Activated T-cell treated with anti-CD3 and anti-CD28 coated beads, Interleukin-2, amount 50 U/mL, for 1 hour (primary cell): ENCODE data around the gene KIF26B.
"Not testable (repeated sequence)": the region's sequence is repeated elsewhere in the genome, so short reads cannot be mapped to it uniquely, and the experiment has no call there.

Experiments used
- DNase-seq: peaks from one replicate; pipeline ENCODE4 v3.0.0-alpha.2; 2020

The KIF26B gene

GRCh38 chr1:245728035-245728434 is 573.2 kb downstream of the KIF26B start:
- not testable (repeated sequence) for DNase-seq

GRCh38 chr1:245730801-245731200 is 576.0 kb downstream of the KIF26B start:
- DNase-seq = no peak

DNA sequence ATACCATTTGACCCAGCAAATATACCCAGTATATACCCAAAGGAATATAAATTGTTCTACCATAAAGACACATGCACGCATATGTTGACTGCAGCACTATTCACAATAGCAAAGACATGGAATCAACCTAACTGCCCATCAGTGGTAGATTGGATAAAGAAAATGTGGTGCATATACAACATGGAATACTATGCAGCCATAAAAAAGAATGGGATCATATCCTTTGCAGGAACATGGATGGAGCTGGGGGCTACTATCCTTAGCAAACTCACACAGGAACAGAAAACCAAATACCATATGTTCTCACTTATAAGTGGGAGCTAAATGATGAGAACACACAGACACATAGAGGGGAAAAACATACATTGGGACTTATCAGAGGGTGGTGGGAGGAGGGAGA is 585.6 kb downstream of the KIF26B start:
- DNase-seq = not testable (repeated sequence)

DNA sequence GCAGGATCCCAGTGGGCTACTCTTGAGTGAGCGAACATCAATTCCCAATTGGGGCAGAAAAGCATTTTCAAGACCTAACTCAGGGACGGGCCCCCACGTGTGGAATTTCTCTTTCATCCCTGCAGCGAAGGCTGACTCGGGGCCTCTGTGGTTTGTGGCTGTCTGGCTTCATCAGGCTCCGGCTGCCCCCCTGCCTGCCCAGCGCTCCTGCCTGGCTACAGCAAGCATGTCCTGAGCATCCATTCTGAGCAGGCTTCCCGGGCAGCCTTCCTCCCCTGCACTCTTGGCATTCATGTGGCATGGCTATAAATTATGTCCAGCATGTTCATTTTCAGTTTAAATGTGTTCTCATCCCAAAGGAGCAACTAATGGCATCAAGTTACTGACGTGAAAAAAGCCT is 588.1 kb downstream of the KIF26B start:
- DNase-seq = no peak

DNA sequence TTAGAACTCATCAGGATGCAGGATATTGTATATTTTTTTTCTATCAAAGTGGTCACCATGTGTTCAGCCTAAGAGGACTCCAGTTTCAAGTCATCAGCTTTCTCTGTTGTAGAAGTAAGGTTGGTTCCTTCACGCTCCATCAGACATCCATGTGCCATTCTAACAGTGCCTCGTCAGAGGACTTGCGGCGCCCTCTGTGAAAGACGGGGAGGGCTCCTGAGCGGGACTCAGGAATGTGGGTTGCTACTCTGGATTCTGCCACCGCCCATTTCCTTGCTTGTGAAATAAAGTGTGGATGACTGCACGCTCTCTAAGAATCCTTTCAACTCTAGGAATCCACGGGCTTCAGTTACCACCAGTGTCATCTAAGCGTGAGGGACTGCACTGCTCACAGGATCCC is 593.5 kb downstream of the KIF26B start:
- no peak for DNase-seq

- no peak for DNase-seq
Measured at GRCh38 chr1:245748646-245749045, 593.9 kb downstream of the KIF26B start.

GRCh38 chr1:245749053-245749452 is 594.3 kb downstream of the KIF26B start:
- no peak for DNase-seq

DNA sequence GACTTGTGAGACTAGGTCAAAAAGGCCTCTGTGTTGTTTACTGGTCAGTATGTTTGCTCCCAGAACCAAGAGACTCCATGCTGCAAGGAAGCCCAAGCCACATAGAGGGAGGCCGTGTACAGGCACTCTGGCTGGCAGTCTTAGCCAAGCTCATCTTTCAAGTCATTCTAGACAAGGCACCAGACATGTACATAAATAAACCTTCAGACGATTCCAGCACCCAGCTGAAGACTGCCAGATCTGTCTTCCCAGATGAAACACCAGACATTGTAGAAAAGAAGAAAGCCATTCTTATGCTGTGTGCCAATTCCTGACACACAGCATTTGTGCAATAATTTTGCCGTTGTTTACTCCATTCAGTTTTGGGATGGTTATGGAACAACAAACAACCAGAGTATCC is 595.5 kb downstream of the KIF26B start:
- DNase-seq = no peak

GRCh38 chr1:245751116-245751515 is 596.3 kb downstream of the KIF26B start:
- no peak for DNase-seq

- no peak for DNase-seq
Measured at GRCh38 chr1:245751726-245752470, 597.1 kb downstream of the KIF26B start.

DNA sequence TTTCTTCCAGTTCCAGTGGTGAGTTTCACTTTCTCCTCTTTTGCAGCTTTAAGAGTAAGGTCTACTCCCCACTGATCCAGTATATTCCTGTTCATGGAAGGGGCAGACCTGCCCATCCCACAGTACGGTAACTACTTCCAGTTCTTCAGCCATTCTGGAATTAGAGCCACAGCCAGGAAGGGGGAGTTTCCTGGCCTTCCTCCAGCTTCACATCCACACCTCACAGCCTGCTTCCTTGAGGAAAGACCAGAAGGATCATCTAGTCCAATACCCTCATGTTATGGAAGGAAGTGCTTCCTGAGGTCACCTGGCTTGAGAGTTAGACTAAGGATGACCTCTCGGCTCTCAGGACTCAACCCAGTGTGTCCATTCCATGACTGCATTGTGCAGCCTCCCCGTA is 597.8 kb downstream of the KIF26B start:
- no peak for DNase-seq

DNA sequence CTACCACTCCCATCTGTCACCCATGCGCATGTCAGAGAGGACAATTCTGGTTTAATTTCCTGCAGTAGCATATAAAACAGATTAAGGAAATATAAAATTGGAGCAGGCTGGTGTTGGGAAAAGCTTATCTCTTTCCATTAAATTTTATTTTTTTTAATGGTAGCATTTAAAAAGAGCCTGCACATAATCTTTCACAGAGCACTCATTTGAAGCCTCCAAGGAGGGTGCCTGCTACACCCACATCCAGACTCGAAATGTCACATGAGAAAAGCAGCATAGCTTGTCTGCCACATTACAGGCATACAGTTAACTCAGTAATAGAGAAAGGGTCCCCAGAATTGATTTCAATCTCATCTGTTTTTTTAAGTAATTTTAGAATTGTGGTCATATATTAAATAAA is 599.0 kb downstream of the KIF26B start:
- DNase-seq = no peak

DNA sequence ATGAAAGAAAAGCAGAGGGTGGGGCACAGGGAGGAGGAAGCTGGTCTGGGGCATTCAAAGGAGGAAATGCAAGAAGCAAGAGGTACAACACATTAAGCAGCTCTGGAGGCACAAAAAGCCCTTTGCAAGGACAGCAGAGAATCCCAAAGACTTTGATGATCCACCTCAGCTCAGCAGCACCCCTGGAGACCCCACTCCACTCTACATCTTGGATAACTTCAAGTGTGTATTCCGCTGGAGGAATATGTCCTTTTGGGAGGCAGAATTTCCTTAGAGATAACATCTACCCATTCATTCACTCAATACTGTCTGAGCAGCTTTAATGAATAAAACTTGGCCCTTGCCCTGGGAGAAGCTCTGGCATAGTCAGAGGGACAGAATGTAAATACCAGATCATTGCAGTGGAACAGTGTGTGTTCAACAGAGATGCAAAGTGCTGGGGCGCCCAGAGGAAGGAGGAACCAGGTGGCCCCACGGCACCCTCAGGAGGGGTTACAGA is 599.7 kb downstream of the KIF26B start:
- DNase-seq = no peak
